IMR-90 (cell line): ENCODE measurements around the gene MRPL48. TPM values are rescaled to one million over a fixed set of nuclear protein-coding genes. Genes with fewer than 3 reads are reported as not detected.

Source experiments
- ATAC-seq: fragments of 200-7000 bp; cut with Tn5 transposase; 2 replicates; pipeline ENCODE4 v1.9.1; 2020; ENCODE audit warnings: low read depth, mild to moderate bottlenecking, moderate library complexity
- BruUV-seq: library from RNA; stranded (reverse); fragments of 400-500 nt; replicated peaks from 2 replicates; lab custom pipeline; 2021; lab: Mats Ljungman, UMichigan
- CTCF ChIA-PET: fragments of 300-600 bp; formaldehyde crosslinking; extraction: SDS; loops from one replicate; lab custom pipeline; 2021; ENCODE audit warnings: antibody characterized with exemption; lab: Yijun Ruan, JAX
- POLR2A ChIA-PET: fragments of 300-600 bp; sonication (Branson Sonifier 250); formaldehyde crosslinking; loops from one replicate; lab custom pipeline; 2022; ENCODE audit warnings: antibody characterized with exemption; ENCODE audit not compliant: unreplicated experiment; lab: Charles Lee
- DNase-seq: peaks from one replicate; pipeline ENCODE4 v3.0.0; 2013
- H2AFZ ChIP-seq: replicated peaks from 2 replicates; pipeline ENCODE3; 2013; ENCODE audit warnings: low read length, mild to moderate bottlenecking; ENCODE audit not compliant: poor library complexity
- H2AK5ac ChIP-seq: 2 replicates; pipeline ENCODE4 v1.6.1; 2013; ENCODE audit warnings: low read depth, low read length, inconsistent platforms
- H2AK9ac ChIP-seq: replicated peaks from 2 replicates; pipeline ENCODE3; 2013; ENCODE audit warnings: mild to moderate bottlenecking, low read depth, low read length, moderate library complexity; ENCODE audit not compliant: poor library complexity
- H2BK120ac ChIP-seq: 2 replicates; pipeline ENCODE4 v1.6.1; 2013; ENCODE audit warnings: low read depth, low read length, inconsistent platforms
- H2BK15ac ChIP-seq: 3 replicates; pipeline ENCODE4 v1.6.1; 2013; ENCODE audit warnings: low read depth, low read length, inconsistent platforms
- H2BK20ac ChIP-seq: 2 replicates; pipeline ENCODE4 v1.6.1; 2013; ENCODE audit warnings: low read depth, mild to moderate bottlenecking, inconsistent platforms, low read length, moderate library complexity
- H2BK5ac ChIP-seq: 2 replicates; pipeline ENCODE4 v1.6.1; 2013; ENCODE audit warnings: mild to moderate bottlenecking, low read depth, low read length, inconsistent platforms; ENCODE audit not compliant: poor library complexity, severe bottlenecking
- H3K14ac ChIP-seq: replicated peaks from 2 replicates; pipeline ENCODE4 v1.6.1; 2013; ENCODE audit warnings: low read depth, low read length, inconsistent platforms
- H3K18ac ChIP-seq: 2 replicates; pipeline ENCODE4 v1.6.1; 2013; ENCODE audit warnings: low read depth, low read length, control low read depth
- H3K23ac ChIP-seq: 2 replicates; pipeline ENCODE4 v1.6.1; 2013; ENCODE audit warnings: low read depth, low read length, inconsistent platforms
- H3K27ac ChIP-seq: 2 replicates; pipeline ENCODE4 v1.5.1; 2013; ENCODE audit warnings: mild to moderate bottlenecking, control low read depth, low read length; ENCODE audit not compliant: insufficient read depth
- H3K27me3 ChIP-seq: 2 replicates; pipeline ENCODE4 v1.6.1; 2013; ENCODE audit warnings: low read length; ENCODE audit not compliant: control insufficient read depth, insufficient read depth
- H3K36me3 ChIP-seq: 2 replicates; pipeline ENCODE4 v1.6.1; 2013; ENCODE audit warnings: low read length, mixed read lengths; ENCODE audit not compliant: control insufficient read depth, insufficient read depth
- H3K4ac ChIP-seq: 2 replicates; pipeline ENCODE4 v1.6.1; 2013; ENCODE audit warnings: low read depth, low read length, inconsistent platforms
- H3K4me1 ChIP-seq: 2 replicates; pipeline ENCODE4 v1.6.1; 2013; ENCODE audit warnings: low read length, mixed read lengths; ENCODE audit not compliant: control insufficient read depth, insufficient read depth
- H3K4me2 ChIP-seq: 2 replicates; pipeline ENCODE4 v1.6.1; 2013; ENCODE audit warnings: low read depth, mild to moderate bottlenecking, control low read depth, low read length, moderate library complexity
- H3K4me3 ChIP-seq: 2 replicates; pipeline ENCODE4 v1.5.1; 2013; ENCODE audit warnings: low read depth, mild to moderate bottlenecking, control low read depth, low read length, moderate library complexity; ENCODE audit not compliant: insufficient read depth
- H3K56ac ChIP-seq: 2 replicates; pipeline ENCODE4 v1.6.1; 2013; ENCODE audit warnings: low read length, inconsistent platforms; ENCODE audit not compliant: insufficient read depth; ENCODE audit errors: extremely low read depth
- H3K79me1 ChIP-seq, 2 experiments: 2 replicates each; pipeline ENCODE4 v1.6.1; 2013; ENCODE audit warnings: low read length in 2 of 2, inconsistent platforms in 1 of 2, low read depth in 1 of 2
- H3K9ac ChIP-seq: 2 replicates; pipeline ENCODE4 v1.6.1; 2013; ENCODE audit warnings: low read depth, low read length, control low read depth
- H3K9me1 ChIP-seq: 2 replicates; pipeline ENCODE4 v1.6.1; 2013; ENCODE audit warnings: low read length, inconsistent platforms; ENCODE audit not compliant: insufficient read depth
- H3K9me3 ChIP-seq: 2 replicates; pipeline ENCODE4 v1.6.1; 2013; ENCODE audit warnings: low read length; ENCODE audit not compliant: control insufficient read depth, insufficient read depth
- H4K20me1 ChIP-seq: 2 replicates; pipeline ENCODE4 v1.6.1; 2013; ENCODE audit warnings: low read length, inconsistent platforms; ENCODE audit not compliant: insufficient read depth
- H4K5ac ChIP-seq: 2 replicates; pipeline ENCODE4 v1.6.1; 2013; ENCODE audit warnings: mild to moderate bottlenecking, low read depth, low read length, control low read depth
- H4K8ac ChIP-seq, 2 experiments: 2 replicates each; pipeline ENCODE4 v1.6.1; 2013; ENCODE audit warnings: low read depth in 2 of 2, low read length in 2 of 2, control low read depth in 1 of 2, inconsistent platforms in 1 of 2
- H4K91ac ChIP-seq: 2 replicates; pipeline ENCODE4 v1.6.1; 2013; ENCODE audit warnings: low read depth, low read length, inconsistent platforms; ENCODE audit not compliant: insufficient read depth
- BHLHE40 ChIP-seq: fragments of 150-350 bp; IDR thresholded peaks from 2 replicates; pipeline ENCODE4 v1.6.1; 2016; ENCODE audit warnings: mild to moderate bottlenecking, low read depth, low read length
- CEBPB ChIP-seq: IDR thresholded peaks from 2 replicates; pipeline ENCODE4 v1.6.1; 2012; ENCODE audit warnings: low read depth, low read length, improper control_type of control experiment
- CHD1 ChIP-seq: IDR thresholded peaks from 2 replicates; pipeline ENCODE4 v1.6.1; 2012; ENCODE audit warnings: low read depth, low read length, improper control_type of control experiment
- FOS ChIP-seq: fragments of 150-350 bp; IDR thresholded peaks from 2 replicates; pipeline ENCODE4 v1.6.1; 2016; ENCODE audit warnings: low read depth, low read length
- MXI1 ChIP-seq: IDR thresholded peaks from 2 replicates; pipeline ENCODE4 v1.6.1; 2012; ENCODE audit warnings: low read depth, mild to moderate bottlenecking, low read length, moderate library complexity, borderline replicate concordance
- NFE2L2 ChIP-seq: fragments of 150-350 bp; IDR thresholded peaks from 2 replicates; pipeline ENCODE4 v1.6.1; 2016; ENCODE audit warnings: low read depth, mild to moderate bottlenecking, low read length
- RAD21 ChIP-seq: IDR thresholded peaks from 2 replicates; pipeline ENCODE4 v1.6.1; 2012; ENCODE audit warnings: low read length, improper control_type of control experiment
- RFX5 ChIP-seq: IDR thresholded peaks from 2 replicates; pipeline ENCODE4 v1.8.0; 2012; ENCODE audit warnings: low read depth, mild to moderate bottlenecking, low read length, moderate library complexity
- SMC3 ChIP-seq: fragments of 150-350 bp; IDR thresholded peaks from 2 replicates; pipeline ENCODE4 v1.6.1; 2016; ENCODE audit warnings: low read depth, mild to moderate bottlenecking, antibody characterized with exemption, low read length, moderate library complexity
- WGBS, 2 experiments: methylation state at CpG; one replicate each; pipeline versions ENCODE4 v1.1.5 to v1.1.7; 2013; ENCODE audit warnings: missing lambda C conversion rate in 2 of 2; ENCODE audit not compliant: insufficient read length in 1 of 2; ENCODE audit errors: extremely low coverage in 2 of 2; 5-methylcytosine and 5-hydroxymethylcytosine counted together
- dilution Hi-C: fragments of 300-500 bp; cut with HindIII; formaldehyde crosslinking; loops from one replicate; pipeline ENCODE4 v1.14.3; 2018; ENCODE audit warnings: low sequenced_read_pairs; ENCODE audit not compliant: unreplicated experiment
- in situ Hi-C: fragments of 300-500 bp; cut with MboI; formaldehyde crosslinking; loops from 3 replicates; pipeline ENCODE4 v1.14.3; 2019; ENCODE audit warnings: low sequenced_read_pairs, inconsistent platforms, mixed read lengths
- intact Hi-C: fragments of 100-400 bp; cut with micrococcal nuclease; formaldehyde crosslinking; loops from 2 replicates; pipeline ENCODE4 v1.10.0; 2022
- polyA plus RNA-seq, 3 experiments: library from polyadenylated mRNA; depleted of rRNA; stranded (reverse); fragments of >200 nt; gene quantifications; 2 replicates each; pipeline ENCODE4 v1.2.3, GENCODE V29; 2012; ENCODE audit warnings: low replicate concordance in 1 of 3
- total RNA-seq: library from RNA; depleted of rRNA; stranded (reverse); fragments of >200 nt; gene quantifications from 2 replicates; pipeline ENCODE4 v1.2.3, GENCODE V29; 2012
- TF ChIP-seq, protein P1 (sequence below): fragments of 150-350 bp; IDR thresholded peaks from 2 replicates; pipeline ENCODE4 v1.6.1; 2016; ENCODE audit warnings: low read depth, mild to moderate bottlenecking, low read length, moderate library complexity, borderline replicate concordance
- TF ChIP-seq, protein P2 (sequence below): fragments of 150-350 bp; IDR thresholded peaks from 2 replicates; pipeline ENCODE4 v1.6.1; 2017; ENCODE audit warnings: mild to moderate bottlenecking, antibody characterized with exemption, low read length, low read depth

The MRPL48 gene
- total and polyA plus RNA-seq, 2 of the 4 experiments (the other 2 are of a cell fraction), result 24.0 to 29.4 TPM

DNA sequence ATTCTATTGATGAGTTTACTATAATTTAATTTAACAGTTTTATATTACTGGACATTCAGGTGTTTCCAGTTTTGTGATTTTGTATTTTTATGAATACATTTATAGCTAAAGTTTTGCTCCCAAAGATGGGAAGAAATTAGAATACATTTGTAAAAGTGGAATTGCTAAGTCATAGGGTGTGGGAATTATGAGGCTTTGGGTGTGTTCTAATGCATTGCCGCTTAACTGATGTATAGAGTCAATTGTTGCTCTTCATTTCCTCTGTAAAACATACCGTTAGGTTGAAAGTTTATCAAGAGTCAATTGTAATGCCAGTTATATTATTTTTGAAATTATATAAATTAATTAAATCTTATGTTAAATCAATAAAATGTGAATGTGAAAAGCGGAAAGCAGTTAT lies 105.4 kb downstream of the MRPL48 start:
- Histone ChIP-seq H3K4ac (no peak overlapping the region), H3K36me3 (peaks cover 5% of the 10 kb centered on the region; the same call in 1 of the 2 replicates), H2BK120ac (no peak overlapping the region), H4K5ac (no peak overlapping the region), H4K91ac (no peak overlapping the region), H3K9ac (no peak overlapping the region), H4K20me1 (0 out of 2 replicates have a peak, but pooled peaks cover 3% of the 10 kb centered on the region), H2BK15ac (no peak overlapping the region), H2AFZ (no peak overlapping the region), H3K4me3 (no peak overlapping the region), H3K79me1 (peaks cover 3 to 4% of the 10 kb centered on the region in 2 experiments; a peak in 2 of 4 replicates), H2AK5ac (no peak overlapping the region), H3K9me3 (no peaks in the 10 kb centered on the region), H3K18ac (no peak overlapping the region), H3K9me1 (peaks cover 7% of the 10 kb centered on the region; the same call in 1 of the 2 replicates), H3K27ac (no peak overlapping the region), H2AK9ac (no peak overlapping the region), H3K4me2 (no peak overlapping the region), H3K23ac (no peak overlapping the region), H3K56ac (no peak overlapping the region), H3K27me3 (no peaks in the 10 kb centered on the region), H3K4me1 (peaks cover 2% of the 10 kb centered on the region; the same call in 1 of the 2 replicates), H3K14ac (no peak overlapping the region), H4K8ac (no peak overlapping the region), H2BK20ac (no peak overlapping the region), H2BK5ac (no peak overlapping the region)
- no TSS peak for BruUV-seq
- TF ChIP-seq FOS (no peak), CEBPB (no peak), SMC3 (no peak), RFX5 (no peak), MXI1 (no peak), NFE2L2 (no peak), BHLHE40 (no peak), CHD1 (no peak), RAD21 (no peak)
- TF ChIP-seq, protein P1, sequence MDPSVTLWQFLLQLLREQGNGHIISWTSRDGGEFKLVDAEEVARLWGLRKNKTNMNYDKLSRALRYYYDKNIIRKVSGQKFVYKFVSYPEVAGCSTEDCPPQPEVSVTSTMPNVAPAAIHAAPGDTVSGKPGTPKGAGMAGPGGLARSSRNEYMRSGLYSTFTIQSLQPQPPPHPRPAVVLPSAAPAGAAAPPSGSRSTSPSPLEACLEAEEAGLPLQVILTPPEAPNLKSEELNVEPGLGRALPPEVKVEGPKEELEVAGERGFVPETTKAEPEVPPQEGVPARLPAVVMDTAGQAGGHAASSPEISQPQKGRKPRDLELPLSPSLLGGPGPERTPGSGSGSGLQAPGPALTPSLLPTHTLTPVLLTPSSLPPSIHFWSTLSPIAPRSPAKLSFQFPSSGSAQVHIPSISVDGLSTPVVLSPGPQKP, result no peak
- TF ChIP-seq, protein P2, sequence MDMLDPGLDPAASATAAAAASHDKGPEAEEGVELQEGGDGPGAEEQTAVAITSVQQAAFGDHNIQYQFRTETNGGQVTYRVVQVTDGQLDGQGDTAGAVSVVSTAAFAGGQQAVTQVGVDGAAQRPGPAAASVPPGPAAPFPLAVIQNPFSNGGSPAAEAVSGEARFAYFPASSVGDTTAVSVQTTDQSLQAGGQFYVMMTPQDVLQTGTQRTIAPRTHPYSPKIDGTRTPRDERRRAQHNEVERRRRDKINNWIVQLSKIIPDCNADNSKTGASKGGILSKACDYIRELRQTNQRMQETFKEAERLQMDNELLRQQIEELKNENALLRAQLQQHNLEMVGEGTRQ, result no peak
- in situ Hi-C loops (no loop called here), intact Hi-C loops (no loop called here), dilution Hi-C loops (no loop called here)
- ATAC-seq (no peak), DNase-seq (no peak)
- ChIA-PET POLR2A (no interaction called here), CTCF (no interaction called here)
- WGBS, 2 experiments, result no CpG with 5 or more reads among the region's 3 CpGs
